Measurements from ENCODE around the gene CBFA2T2. TPM values are rescaled to one million over a fixed set of nuclear protein-coding genes. Genes with fewer than 3 reads are reported as not detected.
"Not testable (repeated sequence)": the region's sequence is repeated elsewhere in the genome, so short reads cannot be mapped to it uniquely, and the experiment has no call there.

Gene CBFA2T2
- total and polyA plus RNA-seq, 12 donors, result 5.3 to 16.7 (median 9.4) TPM

DNA sequence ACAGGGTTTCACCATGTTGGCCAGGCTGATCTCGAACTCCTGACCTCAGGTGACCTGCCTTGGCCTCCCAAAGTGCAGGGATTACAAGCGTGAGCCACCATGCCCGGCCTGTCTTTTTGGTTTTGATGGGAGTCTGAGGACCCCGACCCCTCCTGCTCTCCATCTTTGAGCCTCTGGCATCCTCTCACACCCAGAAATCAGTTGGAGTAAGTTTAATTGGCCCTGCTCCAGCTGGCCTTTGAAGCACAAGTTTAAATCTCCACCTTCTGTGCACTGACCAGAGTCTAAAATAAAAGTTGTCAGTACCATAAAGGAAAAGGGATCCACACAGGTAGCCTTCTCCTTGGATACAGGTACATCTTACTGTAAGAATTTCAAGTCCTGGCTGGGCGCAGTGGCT is 156.3 kb downstream of the CBFA2T2 start:
- H3K27ac ChIP-seq, result no peak overlapping the region
- no peaks in the 10 kb centered on the region for H3K9me3 ChIP-seq (replicated peaks in 1 of 3)
- peaks cover 0 to 28% of the 10 kb centered on the region in 2 donors for H3K36me3 ChIP-seq (replicated peaks in 1 of 2)
- no peaks in the 10 kb centered on the region for H3K4me1 ChIP-seq (replicated peaks in 1 of 2)
- H3K27me3 ChIP-seq, result no peaks in the 10 kb centered on the region
- TF ChIP-seq POLR2A (IDR thresholded peaks at IDR 0.05), result no peak
- TF ChIP-seq, protein P1, sequence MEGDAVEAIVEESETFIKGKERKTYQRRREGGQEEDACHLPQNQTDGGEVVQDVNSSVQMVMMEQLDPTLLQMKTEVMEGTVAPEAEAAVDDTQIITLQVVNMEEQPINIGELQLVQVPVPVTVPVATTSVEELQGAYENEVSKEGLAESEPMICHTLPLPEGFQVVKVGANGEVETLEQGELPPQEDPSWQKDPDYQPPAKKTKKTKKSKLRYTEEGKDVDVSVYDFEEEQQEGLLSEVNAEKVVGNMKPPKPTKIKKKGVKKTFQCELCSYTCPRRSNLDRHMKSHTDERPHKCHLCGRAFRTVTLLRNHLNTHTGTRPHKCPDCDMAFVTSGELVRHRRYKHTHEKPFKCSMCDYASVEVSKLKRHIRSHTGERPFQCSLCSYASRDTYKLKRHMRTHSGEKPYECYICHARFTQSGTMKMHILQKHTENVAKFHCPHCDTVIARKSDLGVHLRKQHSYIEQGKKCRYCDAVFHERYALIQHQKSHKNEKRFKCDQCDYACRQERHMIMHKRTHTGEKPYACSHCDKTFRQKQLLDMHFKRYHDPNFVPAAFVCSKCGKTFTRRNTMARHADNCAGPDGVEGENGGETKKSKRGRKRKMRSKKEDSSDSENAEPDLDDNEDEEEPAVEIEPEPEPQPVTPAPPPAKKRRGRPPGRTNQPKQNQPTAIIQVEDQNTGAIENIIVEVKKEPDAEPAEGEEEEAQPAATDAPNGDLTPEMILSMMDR (IDR thresholded peaks at IDR 0.05), result no peak
- peak in 1 of 7 donors; percentile 36 for DNase-seq
- intact Hi-C loops (cut with DNase I), result loop anchor here in 1 of 2 donors (5.0 kb wide), 1 partner anchor 194 kb away; no protein-coding TSS in a partner anchor
- no peak overlapping the region for H3K4me3 ChIP-seq
- WGBS, 4 donors, result 94 to 98% (median 96%) methylated on average over 5 of the region's 5 CpGs

DNA sequence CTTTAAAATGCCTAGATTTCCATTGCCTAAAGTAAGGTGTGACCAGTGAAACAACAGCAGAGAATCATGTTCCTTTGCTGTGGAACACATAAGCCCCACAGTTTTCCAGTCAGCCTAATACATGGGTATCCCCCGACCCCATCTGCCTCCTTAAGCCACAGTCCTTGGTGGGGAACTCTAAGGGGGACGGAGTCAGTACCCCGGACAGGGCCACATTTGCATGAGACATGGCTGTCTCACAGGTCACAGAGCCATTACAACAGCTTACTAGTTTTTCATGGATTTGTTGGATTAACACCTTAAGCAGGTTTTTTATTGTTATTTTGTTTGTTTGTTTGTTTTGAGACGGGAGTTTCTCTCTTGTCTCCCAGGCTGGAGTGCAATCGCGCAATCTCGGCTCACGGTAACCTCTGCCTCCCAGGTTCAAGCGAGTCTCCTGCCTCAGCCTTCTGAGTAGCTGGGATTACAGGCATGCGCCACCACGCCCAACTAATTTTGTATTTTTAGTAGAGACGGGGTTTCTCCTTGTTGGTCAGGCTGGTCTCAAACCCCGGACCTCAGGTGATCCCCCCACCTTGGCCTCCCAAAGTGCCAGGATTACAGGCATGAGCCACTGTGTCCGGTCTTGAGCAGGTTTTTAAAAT is 157.2 kb downstream of the CBFA2T2 start:
- intact Hi-C loops (cut with DNase I), result loop anchor here in 1 of 2 donors (5.0 kb wide), 1 partner anchor 195 kb away; no protein-coding TSS in a partner anchor
- H3K4me1 ChIP-seq (replicated peaks in 1 of 2); H3K27ac ChIP-seq; H3K4me3 ChIP-seq; H3K27me3 ChIP-seq; H3K9me3 ChIP-seq (replicated peaks in 1 of 3): not testable (repeated sequence)
- peak in 1 of 7 donors; percentile 27 for DNase-seq
- H3K36me3 ChIP-seq (replicated peaks in 1 of 2), result peaks cover 0 to 28% of the 10 kb centered on the region in 2 donors
- 86 to 91% (median 89%) methylated on average over 12 to 14 of the region's 14 CpGs for WGBS, 4 donors

DNA sequence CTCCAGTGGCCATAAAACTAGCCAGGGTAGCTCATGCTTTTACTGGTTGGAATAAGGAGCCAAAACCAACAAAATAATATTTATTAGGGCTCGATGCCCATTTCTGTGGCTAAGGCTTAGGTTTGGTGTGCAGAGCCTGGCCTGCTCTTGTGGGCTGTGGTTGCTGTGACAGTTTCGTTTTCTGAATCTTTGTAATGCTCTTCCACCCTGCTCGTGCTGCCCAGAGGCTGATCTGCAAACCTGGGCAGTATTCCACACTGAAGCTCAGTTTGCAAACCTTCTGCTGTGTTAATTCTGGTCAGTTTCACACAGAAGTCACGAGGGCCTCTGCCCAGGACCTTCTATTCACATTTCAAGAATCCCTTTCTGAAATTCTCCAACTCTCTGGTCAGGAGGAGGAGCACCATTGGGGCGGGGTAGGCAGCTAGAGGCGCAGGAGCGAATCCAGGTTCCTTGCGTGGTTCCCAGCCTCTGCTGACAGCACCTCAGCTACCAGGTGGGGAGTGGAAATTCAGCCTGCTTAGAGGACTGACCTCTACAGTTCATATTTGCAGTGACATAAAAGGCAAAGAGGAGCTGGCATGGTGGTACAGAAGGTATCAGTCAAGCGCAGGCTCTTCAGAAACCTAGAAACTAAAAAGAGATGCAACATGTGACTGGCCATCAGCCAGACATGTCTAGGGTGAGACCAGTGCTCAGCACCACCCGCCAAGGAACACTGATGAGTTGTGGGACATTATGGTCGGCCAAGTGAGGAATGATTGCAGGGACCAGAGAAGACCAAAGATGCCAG is 157.9 kb downstream of the CBFA2T2 start:
- DNase-seq, result no peak
- H3K36me3 ChIP-seq (replicated peaks in 1 of 2), result peaks cover 0 to 22% of the 10 kb centered on the region in 2 donors
- intact Hi-C loops (cut with DNase I), result loop anchor here in 1 of 2 donors (5.0 kb wide), 1 partner anchor 195 kb away; no protein-coding TSS in a partner anchor
- H3K27me3 ChIP-seq, result no peaks in the 10 kb centered on the region
- TF ChIP-seq POLR2A (IDR thresholded peaks at IDR 0.05), result no peak
- TF ChIP-seq, protein P1 (IDR thresholded peaks at IDR 0.05), result no peak
- no peak overlapping the region for H3K4me3 ChIP-seq
- H3K27ac ChIP-seq, result no peak overlapping the region
- WGBS, 4 donors, result 76 to 90% (median 87%) methylated on average over 10 to 11 of the region's 11 CpGs
- no peaks in the 10 kb centered on the region for H3K9me3 ChIP-seq (replicated peaks in 1 of 3)
- H3K4me1 ChIP-seq (replicated peaks in 1 of 2), result peaks cover 0 to 2% of the 10 kb centered on the region in 2 donors

DNA sequence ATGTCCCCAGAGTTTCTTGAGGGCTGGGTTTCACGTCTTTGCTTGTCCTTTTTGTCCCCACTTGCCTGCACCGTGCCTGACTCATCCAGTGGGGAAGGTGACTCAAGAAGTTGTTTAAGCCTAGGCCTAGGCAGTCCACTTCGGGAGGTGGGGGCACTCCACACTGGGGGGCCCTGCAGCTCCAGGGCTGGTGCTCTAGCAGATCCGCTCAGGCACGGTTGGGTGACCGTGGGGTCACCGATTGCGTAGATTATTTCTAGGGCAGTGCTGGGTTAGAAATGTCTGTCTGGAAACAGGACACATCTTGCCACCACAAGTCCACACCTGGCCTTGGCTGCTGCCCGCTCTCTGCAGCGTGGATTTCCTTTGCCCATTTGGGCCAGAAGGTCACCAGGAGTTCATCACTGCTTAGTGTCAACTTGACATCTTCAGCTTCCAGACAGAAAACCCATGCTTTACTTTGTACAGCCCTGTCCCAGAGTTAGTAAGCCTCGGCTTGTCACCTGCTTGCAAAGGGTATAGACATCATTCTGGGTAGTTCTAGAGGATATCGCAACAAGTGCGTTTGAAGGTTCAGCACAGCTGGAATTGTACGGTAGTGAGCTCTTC is 158.6 kb downstream of the CBFA2T2 start:
- TF ChIP-seq, protein P1 (IDR thresholded peaks at IDR 0.05), result no peak
- TF ChIP-seq POLR2A (IDR thresholded peaks at IDR 0.05), result no peak
- intact Hi-C loops (cut with DNase I), result loop anchor here in 1 of 2 donors (5.0 kb wide), 1 partner anchor 196 kb away; no protein-coding TSS in a partner anchor
- no peak overlapping the region for H3K27ac ChIP-seq
- no peak for DNase-seq
- WGBS, 4 donors, result 83 to 94% (median 87%) methylated on average over 10 to 14 of the region's 14 CpGs
- H3K9me3 ChIP-seq (replicated peaks in 1 of 3), result no peaks in the 10 kb centered on the region
- H3K4me3 ChIP-seq, result no peak overlapping the region
- H3K4me1 ChIP-seq (replicated peaks in 1 of 2), result peaks cover 0 to 9% of the 10 kb centered on the region in 2 donors
- no peaks in the 10 kb centered on the region for H3K27me3 ChIP-seq
- H3K36me3 ChIP-seq (replicated peaks in 1 of 2), result peaks cover 0 to 18% of the 10 kb centered on the region in 2 donors
